ENCODE results near the gene STRBP. TPM values are rescaled to one million over a fixed set of nuclear protein-coding genes. Genes with fewer than 3 reads are reported as not detected.

STRBP gene
- total RNA-seq, 1 experiment from 2014 or later: 96.3 TPM

DNA sequence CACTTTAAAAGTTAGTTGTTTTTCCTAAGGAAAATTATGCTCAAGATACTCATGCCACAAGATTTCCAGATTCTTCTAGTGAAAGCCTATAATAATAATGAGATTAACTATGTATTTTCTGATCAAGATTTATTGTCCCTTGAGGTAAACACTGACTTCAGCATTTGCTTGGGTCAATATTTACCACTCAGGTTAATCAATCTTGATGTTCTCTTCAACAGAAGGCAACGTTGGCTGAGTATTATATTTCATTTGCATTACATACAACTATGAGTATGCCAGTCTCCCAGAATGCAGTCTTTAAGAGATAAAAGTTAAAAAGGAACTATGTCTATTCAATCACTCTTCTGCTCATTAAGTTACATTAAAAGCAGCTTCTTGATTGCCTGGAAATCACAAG lies 119.3 kb downstream of the STRBP start:
- Mint-ChIP-seq H3K36me3 (peaks cover 22% of the 10 kb centered on the region), H3K4me1 (no peaks in the 10 kb centered on the region), H3K4me3 (no peak overlapping the region), H3K27ac (no peak overlapping the region), H3K27me3 (ENCODE audit: low read depth) (no peaks in the 10 kb centered on the region), H3K9me3 (no peaks in the 10 kb centered on the region)
- DNase-seq (ENCODE audit: low spot score): no peak
- no peak for ATAC-seq
- POLR2A ChIA-PET: no interaction called here
- CTCF ChIA-PET: no interaction called here
- TF ChIP-seq, protein P1, sequence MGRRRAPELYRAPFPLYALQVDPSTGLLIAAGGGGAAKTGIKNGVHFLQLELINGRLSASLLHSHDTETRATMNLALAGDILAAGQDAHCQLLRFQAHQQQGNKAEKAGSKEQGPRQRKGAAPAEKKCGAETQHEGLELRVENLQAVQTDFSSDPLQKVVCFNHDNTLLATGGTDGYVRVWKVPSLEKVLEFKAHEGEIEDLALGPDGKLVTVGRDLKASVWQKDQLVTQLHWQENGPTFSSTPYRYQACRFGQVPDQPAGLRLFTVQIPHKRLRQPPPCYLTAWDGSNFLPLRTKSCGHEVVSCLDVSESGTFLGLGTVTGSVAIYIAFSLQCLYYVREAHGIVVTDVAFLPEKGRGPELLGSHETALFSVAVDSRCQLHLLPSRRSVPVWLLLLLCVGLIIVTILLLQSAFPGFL (CRISPR knock-in tag; IDR thresholded peaks at IDR 0.05; ENCODE audit: borderline replicate concordance): no peak
- TF ChIP-seq NFATC4 (CRISPR knock-in tag; IDR thresholded peaks at IDR 0.05) (no peak), NR2C2 (CRISPR knock-in tag; IDR thresholded peaks at IDR 0.05) (no peak), GTF2I (CRISPR knock-in tag; conservative IDR thresholded peaks at IDR 0.05) (no peak), CREM (CRISPR knock-in tag; IDR thresholded peaks at IDR 0.05) (no peak), ZNF121 (CRISPR knock-in tag; IDR thresholded peaks at IDR 0.05) (no peak), ZNF396 (CRISPR knock-in tag; IDR thresholded peaks at IDR 0.05; ENCODE audit: borderline replicate concordance) (no peak), RORB (CRISPR knock-in tag; IDR thresholded peaks at IDR 0.05) (no peak), NFE2L1 (CRISPR knock-in tag; IDR thresholded peaks at IDR 0.05) (no peak), TEAD4 (CRISPR knock-in tag; IDR thresholded peaks at IDR 0.05) (no peak), ZNF423 (CRISPR knock-in tag; IDR thresholded peaks at IDR 0.05) (no peak), MYBL2 (CRISPR knock-in tag; IDR thresholded peaks at IDR 0.05) (no peak), SMAD3 (CRISPR knock-in tag; IDR thresholded peaks at IDR 0.05; ENCODE audit: borderline replicate concordance) (no peak), NFYB (CRISPR knock-in tag; conservative IDR thresholded peaks at IDR 0.05; ENCODE audit: low read depth) (no peak)
- TF ChIP-seq, protein P2, sequence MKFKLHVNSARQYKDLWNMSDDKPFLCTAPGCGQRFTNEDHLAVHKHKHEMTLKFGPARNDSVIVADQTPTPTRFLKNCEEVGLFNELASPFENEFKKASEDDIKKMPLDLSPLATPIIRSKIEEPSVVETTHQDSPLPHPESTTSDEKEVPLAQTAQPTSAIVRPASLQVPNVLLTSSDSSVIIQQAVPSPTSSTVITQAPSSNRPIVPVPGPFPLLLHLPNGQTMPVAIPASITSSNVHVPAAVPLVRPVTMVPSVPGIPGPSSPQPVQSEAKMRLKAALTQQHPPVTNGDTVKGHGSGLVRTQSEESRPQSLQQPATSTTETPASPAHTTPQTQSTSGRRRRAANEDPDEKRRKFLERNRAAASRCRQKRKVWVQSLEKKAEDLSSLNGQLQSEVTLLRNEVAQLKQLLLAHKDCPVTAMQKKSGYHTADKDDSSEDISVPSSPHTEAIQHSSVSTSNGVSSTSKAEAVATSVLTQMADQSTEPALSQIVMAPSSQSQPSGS (CRISPR knock-in tag; IDR thresholded peaks at IDR 0.05; ENCODE audit: borderline replicate concordance, low read depth): no peak
- TF ChIP-seq, protein P3, sequence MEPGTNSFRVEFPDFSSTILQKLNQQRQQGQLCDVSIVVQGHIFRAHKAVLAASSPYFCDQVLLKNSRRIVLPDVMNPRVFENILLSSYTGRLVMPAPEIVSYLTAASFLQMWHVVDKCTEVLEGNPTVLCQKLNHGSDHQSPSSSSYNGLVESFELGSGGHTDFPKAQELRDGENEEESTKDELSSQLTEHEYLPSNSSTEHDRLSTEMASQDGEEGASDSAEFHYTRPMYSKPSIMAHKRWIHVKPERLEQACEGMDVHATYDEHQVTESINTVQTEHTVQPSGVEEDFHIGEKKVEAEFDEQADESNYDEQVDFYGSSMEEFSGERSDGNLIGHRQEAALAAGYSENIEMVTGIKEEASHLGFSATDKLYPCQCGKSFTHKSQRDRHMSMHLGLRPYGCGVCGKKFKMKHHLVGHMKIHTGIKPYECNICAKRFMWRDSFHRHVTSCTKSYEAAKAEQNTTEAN (CRISPR knock-in tag; IDR thresholded peaks at IDR 0.05): no peak
- TF ChIP-seq, protein P4, sequence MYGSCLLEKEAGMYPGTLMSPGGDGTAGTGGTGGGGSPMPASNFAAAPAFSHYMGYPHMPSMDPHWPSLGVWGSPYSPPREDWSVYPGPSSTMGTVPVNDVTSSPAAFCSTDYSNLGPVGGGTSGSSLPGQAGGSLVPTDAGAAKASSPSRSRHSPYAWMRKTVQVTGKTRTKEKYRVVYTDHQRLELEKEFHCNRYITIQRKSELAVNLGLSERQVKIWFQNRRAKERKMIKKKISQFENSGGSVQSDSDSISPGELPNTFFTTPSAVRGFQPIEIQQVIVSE (CRISPR knock-in tag; IDR thresholded peaks at IDR 0.05; ENCODE audit: borderline replicate concordance): no peak
- TF ChIP-seq, protein P5, sequence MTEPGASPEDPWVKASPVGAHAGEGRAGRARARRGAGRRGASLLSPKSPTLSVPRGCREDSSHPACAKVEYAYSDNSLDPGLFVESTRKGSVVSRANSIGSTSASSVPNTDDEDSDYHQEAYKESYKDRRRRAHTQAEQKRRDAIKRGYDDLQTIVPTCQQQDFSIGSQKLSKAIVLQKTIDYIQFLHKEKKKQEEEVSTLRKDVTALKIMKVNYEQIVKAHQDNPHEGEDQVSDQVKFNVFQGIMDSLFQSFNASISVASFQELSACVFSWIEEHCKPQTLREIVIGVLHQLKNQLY (CRISPR knock-in tag; IDR thresholded peaks at IDR 0.05): no peak
- TF ChIP-seq, protein P6, sequence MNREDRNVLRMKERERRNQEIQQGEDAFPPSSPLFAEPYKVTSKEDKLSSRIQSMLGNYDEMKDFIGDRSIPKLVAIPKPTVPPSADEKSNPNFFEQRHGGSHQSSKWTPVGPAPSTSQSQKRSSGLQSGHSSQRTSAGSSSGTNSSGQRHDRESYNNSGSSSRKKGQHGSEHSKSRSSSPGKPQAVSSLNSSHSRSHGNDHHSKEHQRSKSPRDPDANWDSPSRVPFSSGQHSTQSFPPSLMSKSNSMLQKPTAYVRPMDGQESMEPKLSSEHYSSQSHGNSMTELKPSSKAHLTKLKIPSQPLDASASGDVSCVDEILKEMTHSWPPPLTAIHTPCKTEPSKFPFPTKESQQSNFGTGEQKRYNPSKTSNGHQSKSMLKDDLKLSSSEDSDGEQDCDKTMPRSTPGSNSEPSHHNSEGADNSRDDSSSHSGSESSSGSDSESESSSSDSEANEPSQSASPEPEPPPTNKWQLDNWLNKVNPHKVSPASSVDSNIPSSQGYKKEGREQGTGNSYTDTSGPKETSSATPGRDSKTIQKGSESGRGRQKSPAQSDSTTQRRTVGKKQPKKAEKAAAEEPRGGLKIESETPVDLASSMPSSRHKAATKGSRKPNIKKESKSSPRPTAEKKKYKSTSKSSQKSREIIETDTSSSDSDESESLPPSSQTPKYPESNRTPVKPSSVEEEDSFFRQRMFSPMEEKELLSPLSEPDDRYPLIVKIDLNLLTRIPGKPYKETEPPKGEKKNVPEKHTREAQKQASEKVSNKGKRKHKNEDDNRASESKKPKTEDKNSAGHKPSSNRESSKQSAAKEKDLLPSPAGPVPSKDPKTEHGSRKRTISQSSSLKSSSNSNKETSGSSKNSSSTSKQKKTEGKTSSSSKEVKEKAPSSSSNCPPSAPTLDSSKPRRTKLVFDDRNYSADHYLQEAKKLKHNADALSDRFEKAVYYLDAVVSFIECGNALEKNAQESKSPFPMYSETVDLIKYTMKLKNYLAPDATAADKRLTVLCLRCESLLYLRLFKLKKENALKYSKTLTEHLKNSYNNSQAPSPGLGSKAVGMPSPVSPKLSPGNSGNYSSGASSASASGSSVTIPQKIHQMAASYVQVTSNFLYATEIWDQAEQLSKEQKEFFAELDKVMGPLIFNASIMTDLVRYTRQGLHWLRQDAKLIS (CRISPR knock-in tag; IDR thresholded peaks at IDR 0.05; ENCODE audit: borderline replicate concordance): no peak
- TF ChIP-seq, protein P7, sequence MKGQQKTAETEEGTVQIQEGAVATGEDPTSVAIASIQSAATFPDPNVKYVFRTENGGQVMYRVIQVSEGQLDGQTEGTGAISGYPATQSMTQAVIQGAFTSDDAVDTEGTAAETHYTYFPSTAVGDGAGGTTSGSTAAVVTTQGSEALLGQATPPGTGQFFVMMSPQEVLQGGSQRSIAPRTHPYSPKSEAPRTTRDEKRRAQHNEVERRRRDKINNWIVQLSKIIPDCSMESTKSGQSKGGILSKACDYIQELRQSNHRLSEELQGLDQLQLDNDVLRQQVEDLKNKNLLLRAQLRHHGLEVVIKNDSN (CRISPR knock-in tag; IDR thresholded peaks at IDR 0.05): no peak
